Measurements from ENCODE around the gene SRRM4.

Gene SRRM4, protein sequence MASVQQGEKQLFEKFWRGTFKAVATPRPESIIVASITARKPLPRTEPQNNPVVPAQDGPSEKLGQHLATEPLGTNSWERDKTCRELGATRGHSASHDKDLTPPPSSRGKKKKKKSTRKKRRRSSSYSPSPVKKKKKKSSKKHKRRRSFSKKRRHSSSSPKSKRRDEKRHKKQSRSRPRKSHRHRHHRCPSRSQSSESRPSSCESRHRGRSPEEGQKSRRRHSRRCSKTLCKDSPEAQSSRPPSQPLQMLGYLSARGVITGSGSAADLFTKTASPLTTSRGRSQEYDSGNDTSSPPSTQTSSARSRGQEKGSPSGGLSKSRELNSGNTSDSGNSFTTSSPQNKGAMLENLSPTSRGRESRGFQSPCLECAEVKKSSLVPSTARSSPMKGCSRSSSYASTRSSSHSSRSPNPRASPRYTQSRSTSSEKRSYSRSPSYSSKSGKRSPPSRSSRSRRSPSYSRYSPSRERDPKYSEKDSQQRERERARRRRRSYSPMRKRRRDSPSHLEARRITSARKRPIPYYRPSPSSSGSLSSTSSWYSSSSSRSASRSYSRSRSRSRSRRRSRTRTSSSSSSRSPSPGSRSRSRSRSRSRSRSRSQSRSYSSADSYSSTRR

DNA sequence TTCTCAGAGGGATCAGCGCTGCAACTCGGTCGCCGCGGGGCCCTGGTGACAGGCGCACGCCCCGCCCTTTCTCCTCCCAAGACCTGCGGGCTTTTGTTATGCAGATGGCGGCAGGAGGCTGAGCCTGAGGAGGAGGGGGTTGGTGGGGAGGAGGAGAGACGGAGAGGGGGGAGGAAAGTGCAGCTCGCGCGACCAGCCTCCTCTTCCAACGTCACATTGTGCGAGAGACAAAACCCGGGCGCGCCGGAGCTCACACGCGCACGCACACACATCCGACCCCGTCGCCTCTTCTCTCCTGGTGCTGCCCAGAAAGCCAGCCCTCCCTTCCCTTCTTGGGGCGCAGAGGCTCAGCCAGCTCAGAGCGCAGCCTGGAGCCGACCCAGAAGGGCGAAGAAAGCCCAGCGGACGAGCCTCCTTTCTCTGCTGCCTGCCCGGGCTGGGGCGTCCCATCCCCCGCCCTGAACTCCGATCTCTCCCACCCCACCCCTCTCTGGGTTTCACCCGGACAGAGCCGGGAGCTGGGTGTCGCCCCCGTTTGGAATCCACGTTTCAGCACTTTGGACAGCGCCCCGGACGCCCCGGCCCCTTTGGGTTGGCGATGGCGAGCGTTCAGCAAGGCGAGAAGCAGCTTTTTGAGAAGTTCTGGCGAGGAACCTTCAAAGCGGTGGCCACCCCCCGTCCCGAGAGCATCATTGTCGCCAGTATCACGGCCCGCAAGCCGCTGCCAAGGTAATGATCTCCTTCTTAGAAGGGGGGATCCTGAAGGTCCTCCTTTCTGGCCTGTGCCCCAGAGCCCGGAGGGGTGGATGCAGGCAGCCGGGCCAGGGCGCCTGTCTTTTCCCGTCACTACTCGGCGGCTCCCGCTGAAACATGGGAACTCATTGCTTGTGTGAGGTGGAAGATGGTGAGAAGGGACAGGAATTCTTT is at the start of gene SRRM4:
Gene SRRM4 (plus strand): TSS at position 257 of the 927 bp plus-strand sequence. CDS start 342 bp downstream, at position 599.
- Mint-ChIP-seq H3K9me3 (no peaks in the 10 kb centered on the region), H3K4me1 (ENCODE audit: low read depth) (no peaks in the 10 kb centered on the region), H3K4me3 (no peak within 1 kb of the TSS), H3K27ac (no peak within 1 kb of the TSS), H3K27me3 (peaks cover 50% of the 10 kb centered on the region), H3K36me3 (ENCODE audit: low read depth) (no peaks in the 10 kb centered on the region)

GRCh38 chr12:118946256-118946655 is 35.1 kb upstream of the SRRM4 start:
- H3K4me3 Mint-ChIP-seq: no peak overlapping the region
- no peaks in the 10 kb centered on the region for H3K9me3 Mint-ChIP-seq
- no peak overlapping the region for H3K27ac Mint-ChIP-seq
- no peaks in the 10 kb centered on the region for H3K27me3 Mint-ChIP-seq
- no peaks in the 10 kb centered on the region for H3K4me1 Mint-ChIP-seq (ENCODE audit: low read depth)
- no peaks in the 10 kb centered on the region for H3K36me3 Mint-ChIP-seq (ENCODE audit: low read depth)

GRCh38 chr12:118958520-118958919 is 22.8 kb upstream of the SRRM4 start:
- H3K27ac Mint-ChIP-seq: no peak overlapping the region
- H3K36me3 Mint-ChIP-seq (ENCODE audit: low read depth): no peaks in the 10 kb centered on the region
- H3K4me3 Mint-ChIP-seq: no peak overlapping the region
- peaks cover 10% of the 10 kb centered on the region for H3K9me3 Mint-ChIP-seq
- H3K27me3 Mint-ChIP-seq: no peaks in the 10 kb centered on the region
- H3K4me1 Mint-ChIP-seq (ENCODE audit: low read depth): no peaks in the 10 kb centered on the region

GRCh38 chr12:118959348-118959747 is 22.0 kb upstream of the SRRM4 start:
- H3K36me3 Mint-ChIP-seq (ENCODE audit: low read depth): no peaks in the 10 kb centered on the region
- H3K27me3 Mint-ChIP-seq: no peaks in the 10 kb centered on the region
- no peaks in the 10 kb centered on the region for H3K4me1 Mint-ChIP-seq (ENCODE audit: low read depth)
- H3K4me3 Mint-ChIP-seq: no peak overlapping the region
- peaks cover 9% of the 10 kb centered on the region for H3K9me3 Mint-ChIP-seq
- H3K27ac Mint-ChIP-seq: no peak overlapping the region

DNA sequence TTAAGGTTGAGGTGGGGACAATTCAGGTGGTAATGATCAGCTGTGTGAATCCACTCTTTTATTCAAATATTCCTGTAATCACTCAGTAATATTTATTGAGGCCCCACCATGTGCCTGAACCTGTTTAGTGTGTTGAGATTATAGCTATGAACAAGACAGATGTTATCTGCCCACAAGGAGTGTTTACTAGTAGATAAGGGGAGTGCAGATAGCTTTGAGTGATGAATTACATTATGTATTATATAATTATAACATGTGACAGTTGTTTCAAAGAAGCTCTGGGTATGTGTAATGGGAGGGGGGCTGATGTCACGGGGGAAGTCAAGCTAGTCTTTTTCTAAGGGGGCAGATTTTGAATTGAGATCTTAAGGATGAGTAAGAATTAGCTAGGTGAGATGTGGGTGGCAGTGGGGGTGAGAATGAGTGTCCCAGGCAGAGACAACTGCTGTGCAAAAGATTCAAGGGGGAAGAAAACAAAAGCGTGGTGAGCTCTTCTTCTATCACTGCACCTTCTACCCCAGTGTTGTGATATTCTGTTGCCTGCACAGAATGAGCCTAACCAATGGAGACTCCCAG is 21.3 kb upstream of the SRRM4 start:
- H3K27me3 Mint-ChIP-seq: no peaks in the 10 kb centered on the region
- no peaks in the 10 kb centered on the region for H3K4me1 Mint-ChIP-seq (ENCODE audit: low read depth)
- no peak overlapping the region for H3K4me3 Mint-ChIP-seq
- H3K36me3 Mint-ChIP-seq (ENCODE audit: low read depth): no peaks in the 10 kb centered on the region
- H3K9me3 Mint-ChIP-seq: peaks cover 6% of the 10 kb centered on the region
- H3K27ac Mint-ChIP-seq: no peak overlapping the region

GRCh38 chr12:118960865-118961264 is 20.5 kb upstream of the SRRM4 start:
- Mint-ChIP-seq H3K4me3 (no peak overlapping the region), H3K27me3 (no peaks in the 10 kb centered on the region), H3K36me3 (ENCODE audit: low read depth) (no peaks in the 10 kb centered on the region), H3K4me1 (ENCODE audit: low read depth) (no peaks in the 10 kb centered on the region), H3K9me3 (peaks cover 5% of the 10 kb centered on the region), H3K27ac (no peak overlapping the region)

GRCh38 chr12:118964988-118965387 is 16.4 kb upstream of the SRRM4 start:
- H3K27ac Mint-ChIP-seq: no peak overlapping the region
- H3K27me3 Mint-ChIP-seq: no peaks in the 10 kb centered on the region

GRCh38 chr12:118970856-118971255 is 10.5 kb upstream of the SRRM4 start:
- Mint-ChIP-seq H3K4me1 (ENCODE audit: low read depth) (no peaks in the 10 kb centered on the region), H3K27me3 (no peaks in the 10 kb centered on the region), H3K27ac (no peak overlapping the region), H3K9me3 (no peaks in the 10 kb centered on the region), H3K4me3 (no peak overlapping the region), H3K36me3 (ENCODE audit: low read depth) (no peaks in the 10 kb centered on the region)

More at GRCh38 chr12:118964988-118965387, 16.4 kb upstream of the SRRM4 start:
- H3K36me3 Mint-ChIP-seq (ENCODE audit: low read depth): no peaks in the 10 kb centered on the region
- peaks cover 5% of the 10 kb centered on the region for H3K9me3 Mint-ChIP-seq
- H3K4me3 Mint-ChIP-seq: no peak overlapping the region
- no peaks in the 10 kb centered on the region for H3K4me1 Mint-ChIP-seq (ENCODE audit: low read depth)

DNA sequence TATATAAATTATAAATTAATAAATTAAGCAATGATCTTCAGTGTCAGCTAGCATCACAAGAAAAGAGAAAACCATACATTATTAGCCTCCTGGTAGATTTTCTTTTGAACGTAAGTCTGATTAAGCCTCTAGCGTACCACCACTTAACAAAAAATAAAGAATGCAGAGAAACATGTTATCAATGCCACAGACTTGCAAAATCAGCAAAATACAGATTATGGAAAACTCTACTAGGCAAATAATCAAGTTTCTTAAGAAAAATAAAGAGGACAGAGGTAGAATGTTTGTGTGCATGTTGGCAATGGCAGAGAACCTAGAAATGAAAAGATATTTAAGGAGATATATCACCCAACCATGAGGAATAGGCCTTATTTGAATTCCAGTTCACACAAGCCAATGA is 8.4 kb upstream of the SRRM4 start:
- H3K4me1 Mint-ChIP-seq (ENCODE audit: low read depth): no peaks in the 10 kb centered on the region
- no peaks in the 10 kb centered on the region for H3K36me3 Mint-ChIP-seq (ENCODE audit: low read depth)
- no peak overlapping the region for H3K27ac Mint-ChIP-seq
- H3K4me3 Mint-ChIP-seq: no peak overlapping the region
- peaks cover 6% of the 10 kb centered on the region for H3K27me3 Mint-ChIP-seq
- H3K9me3 Mint-ChIP-seq: no peaks in the 10 kb centered on the region

DNA sequence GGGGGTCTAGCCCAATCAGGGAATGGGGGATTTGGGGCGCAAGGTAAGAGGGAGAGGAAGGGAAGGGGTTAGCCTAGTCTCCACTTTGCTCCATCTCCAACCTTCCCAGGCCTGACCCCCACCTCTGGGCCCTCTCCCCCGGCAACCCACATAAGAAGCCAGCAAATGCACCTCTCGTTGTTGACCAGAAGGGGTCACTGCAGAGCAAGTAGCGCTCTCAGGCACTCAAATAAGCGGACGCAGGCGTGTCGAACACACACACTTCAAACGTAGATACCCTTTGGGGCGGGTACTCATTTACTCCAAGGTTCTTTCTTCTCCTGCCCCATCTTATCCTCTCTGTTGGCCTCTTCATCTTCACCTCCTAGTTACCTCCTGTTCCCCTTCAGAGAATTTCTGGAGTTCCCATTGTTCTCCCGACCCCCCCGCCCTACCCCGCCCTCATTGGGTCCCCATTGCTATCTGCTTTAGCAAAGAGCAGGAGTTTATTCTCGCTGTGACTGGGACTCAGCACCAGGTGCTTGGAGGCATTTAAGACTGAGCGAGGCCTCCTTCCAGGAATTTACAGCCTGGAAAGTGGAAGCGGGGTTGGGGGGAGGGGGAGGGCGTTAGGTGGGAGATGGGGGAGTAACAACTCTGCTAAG is 1.5 kb upstream of the SRRM4 start:
- Mint-ChIP-seq H3K4me3 (no peak overlapping the region), H3K27ac (no peak overlapping the region), H3K4me1 (ENCODE audit: low read depth) (no peaks in the 10 kb centered on the region), H3K9me3 (no peaks in the 10 kb centered on the region), H3K36me3 (ENCODE audit: low read depth) (no peaks in the 10 kb centered on the region), H3K27me3 (peaks cover 50% of the 10 kb centered on the region)

DNA sequence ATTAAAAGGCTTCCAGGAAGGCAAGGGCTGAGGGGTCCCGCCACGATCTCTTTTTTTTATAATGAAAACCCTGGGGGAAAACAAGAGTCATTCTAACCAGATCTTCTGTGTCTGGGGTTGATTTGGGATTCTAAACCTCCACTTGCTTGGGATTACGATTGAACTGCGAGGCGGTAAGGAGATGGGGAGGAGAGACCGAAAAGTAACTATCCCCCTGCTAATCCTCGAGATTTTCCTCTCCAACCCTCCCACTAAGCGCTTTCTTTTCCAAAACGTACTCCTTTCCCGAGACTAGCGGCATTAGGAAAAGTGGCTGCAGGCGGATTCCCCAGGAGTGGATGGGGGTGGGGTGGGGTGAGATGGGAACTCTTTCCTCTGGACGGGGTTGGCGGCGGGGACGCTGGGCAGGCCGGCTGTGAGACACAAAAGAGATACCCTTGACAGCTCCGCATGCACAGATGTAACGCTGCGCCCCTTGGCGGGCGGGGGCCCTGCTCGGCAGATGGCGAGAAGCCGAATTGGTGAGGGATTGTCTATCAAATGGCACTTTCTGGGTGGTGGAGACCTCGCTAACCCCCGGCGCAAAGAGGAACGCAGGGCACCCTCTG is 830 bp upstream of the SRRM4 start:
- H3K27me3 Mint-ChIP-seq: peaks cover 50% of the 10 kb centered on the region
- H3K36me3 Mint-ChIP-seq (ENCODE audit: low read depth): no peaks in the 10 kb centered on the region
- H3K27ac Mint-ChIP-seq: no peak overlapping the region
- H3K9me3 Mint-ChIP-seq: no peaks in the 10 kb centered on the region
- H3K4me1 Mint-ChIP-seq (ENCODE audit: low read depth): no peaks in the 10 kb centered on the region
- H3K4me3 Mint-ChIP-seq: no peak overlapping the region

DNA sequence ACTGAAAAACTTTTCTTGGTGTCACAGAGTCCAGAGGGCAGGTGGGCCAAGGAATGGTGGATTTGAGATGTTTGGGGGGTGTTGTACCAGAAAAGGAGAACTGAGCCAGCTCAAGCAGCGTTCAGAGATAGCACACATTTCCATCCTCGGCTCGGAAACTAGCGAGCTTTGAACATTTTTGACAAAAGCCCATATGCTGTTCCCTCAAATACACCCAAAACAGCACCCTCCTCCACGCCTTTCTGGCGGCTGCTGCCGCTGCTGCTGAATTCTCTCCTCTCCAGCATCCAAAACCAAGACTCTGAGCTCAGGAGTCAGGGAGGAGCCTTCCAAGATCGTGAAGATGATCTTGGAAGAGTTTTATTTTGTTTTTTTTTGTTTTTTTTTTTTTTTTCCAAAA is 961 bp downstream of the SRRM4 start:
- Mint-ChIP-seq H3K27ac (no peak overlapping the region), H3K27me3 (peaks cover 47% of the 10 kb centered on the region), H3K4me3 (no peak overlapping the region), H3K9me3 (no peaks in the 10 kb centered on the region), H3K4me1 (ENCODE audit: low read depth) (no peaks in the 10 kb centered on the region), H3K36me3 (ENCODE audit: low read depth) (no peaks in the 10 kb centered on the region)

- Mint-ChIP-seq H3K4me3 (no peak overlapping the region), H3K27ac (no peak overlapping the region), H3K27me3 (peaks cover 44% of the 10 kb centered on the region), H3K4me1 (ENCODE audit: low read depth) (no peaks in the 10 kb centered on the region), H3K36me3 (ENCODE audit: low read depth) (no peaks in the 10 kb centered on the region), H3K9me3 (no peaks in the 10 kb centered on the region)
Measured at GRCh38 chr12:118982984-118983761, 1.8 kb downstream of the SRRM4 start.

Data from stimulated activated naive CD8-positive, alpha-beta T cell treated with anti-CD3 and anti-CD28 coated beads, Interleukin-15, Interleukin-2, amounts not matched to agents 100 ng/mL and 50 ng/mL, for 24 hours (primary cell).